Ascending aorta (tissue), 2 donors: ENCODE data around the gene STAC3. TPM values are rescaled to one million over a fixed set of nuclear protein-coding genes. Genes with fewer than 3 reads are reported as not detected.

ENCODE experiments used
- DNase-seq, 2 donors: peaks; one replicate each; pipeline ENCODE4 v3.0.0-alpha.2; 2019; ENCODE audit warnings: low spot score in 2 of 2
- H3K27ac ChIP-seq, 2 donors: fragments of 200-600 bp; sonication (generic); one replicate each; pipeline ENCODE4 v1.5.1; 2016 to 2017; ENCODE audit warnings: mild to moderate bottlenecking in 1 of 2
- H3K27me3 ChIP-seq: fragments of 200-600 bp; sonication (generic); one replicate; pipeline ENCODE4 v1.5.1; 2017
- H3K36me3 ChIP-seq, 2 donors: fragments of 200-600 bp; sonication (generic); one replicate each; pipeline ENCODE4 v1.5.1; 2016
- H3K4me1 ChIP-seq, 2 donors: fragments of 200-600 bp; sonication (generic); one replicate each; pipeline ENCODE4 v1.5.1; 2016 to 2017; ENCODE audit warnings: mild to moderate bottlenecking in 1 of 2
- H3K4me3 ChIP-seq, 2 donors: fragments of 200-600 bp; sonication (generic); one replicate each; pipeline ENCODE4 v1.5.1; 2016 to 2017; ENCODE audit warnings: mild to moderate bottlenecking in 1 of 2
- H3K9me3 ChIP-seq, 2 donors: fragments of 200-600 bp; sonication (generic); one replicate each; pipeline ENCODE4 v1.5.1; 2016
- CTCF ChIP-seq, 3 experiments: fragments of 200-600 bp in 2 of 3; fragments of 450-650 bp in 1 of 3; sonication (generic) in 2 of 3; IDR thresholded peaks; one replicate each; pipeline ENCODE4 v1.5.1; 2016 to 2019; ENCODE audit warnings: antibody characterized with exemption in 3 of 3, mild to moderate bottlenecking in 1 of 3, moderate library complexity in 1 of 3
- intact Hi-C: fragments of 100-400 bp; cut with DNase I; formaldehyde crosslinking; loops from one replicate; pipeline ENCODE4 v1.15.1; 2023
- total RNA-seq: library from RNA; depleted of rRNA; stranded (reverse); fragments of >200 nt; gene quantifications from one replicate; pipeline ENCODE4 v1.1.0, GENCODE V29; 2016

Gene STAC3
- total RNA-seq, 1 donor from 2014 or later: not detected

- no peaks in the 10 kb centered on the region for H3K27me3 ChIP-seq
- no peaks in the 10 kb centered on the region for H3K9me3 ChIP-seq
- H3K4me1 ChIP-seq: no peaks in the 10 kb centered on the region
- H3K36me3 ChIP-seq: peaks cover 32 to 66% of the 10 kb centered on the region in 2 donors
- no peak for TF ChIP-seq CTCF (IDR thresholded peaks at IDR 0.05)
- H3K4me3 ChIP-seq: no peak overlapping the region
- intact Hi-C loops: no loop called here
- DNase-seq: no peak
- no peak overlapping the region for H3K27ac ChIP-seq
These were observed 10.5 kb upstream of the STAC3 start for GRCh38 chr12:57261428-57261865.

- no peaks in the 10 kb centered on the region for H3K27me3 ChIP-seq
- H3K36me3 ChIP-seq: peaks cover 36 to 65% of the 10 kb centered on the region in 2 donors
- no peak overlapping the region for H3K27ac ChIP-seq
- H3K9me3 ChIP-seq: no peaks in the 10 kb centered on the region
- intact Hi-C loops: no loop called here
- TF ChIP-seq CTCF (IDR thresholded peaks at IDR 0.05): no peak
- no peak for DNase-seq
- no peaks in the 10 kb centered on the region for H3K4me1 ChIP-seq
- H3K4me3 ChIP-seq: no peak overlapping the region
These were observed 9.4 kb upstream of the STAC3 start for GRCh38 chr12:57260366-57260765.

DNA sequence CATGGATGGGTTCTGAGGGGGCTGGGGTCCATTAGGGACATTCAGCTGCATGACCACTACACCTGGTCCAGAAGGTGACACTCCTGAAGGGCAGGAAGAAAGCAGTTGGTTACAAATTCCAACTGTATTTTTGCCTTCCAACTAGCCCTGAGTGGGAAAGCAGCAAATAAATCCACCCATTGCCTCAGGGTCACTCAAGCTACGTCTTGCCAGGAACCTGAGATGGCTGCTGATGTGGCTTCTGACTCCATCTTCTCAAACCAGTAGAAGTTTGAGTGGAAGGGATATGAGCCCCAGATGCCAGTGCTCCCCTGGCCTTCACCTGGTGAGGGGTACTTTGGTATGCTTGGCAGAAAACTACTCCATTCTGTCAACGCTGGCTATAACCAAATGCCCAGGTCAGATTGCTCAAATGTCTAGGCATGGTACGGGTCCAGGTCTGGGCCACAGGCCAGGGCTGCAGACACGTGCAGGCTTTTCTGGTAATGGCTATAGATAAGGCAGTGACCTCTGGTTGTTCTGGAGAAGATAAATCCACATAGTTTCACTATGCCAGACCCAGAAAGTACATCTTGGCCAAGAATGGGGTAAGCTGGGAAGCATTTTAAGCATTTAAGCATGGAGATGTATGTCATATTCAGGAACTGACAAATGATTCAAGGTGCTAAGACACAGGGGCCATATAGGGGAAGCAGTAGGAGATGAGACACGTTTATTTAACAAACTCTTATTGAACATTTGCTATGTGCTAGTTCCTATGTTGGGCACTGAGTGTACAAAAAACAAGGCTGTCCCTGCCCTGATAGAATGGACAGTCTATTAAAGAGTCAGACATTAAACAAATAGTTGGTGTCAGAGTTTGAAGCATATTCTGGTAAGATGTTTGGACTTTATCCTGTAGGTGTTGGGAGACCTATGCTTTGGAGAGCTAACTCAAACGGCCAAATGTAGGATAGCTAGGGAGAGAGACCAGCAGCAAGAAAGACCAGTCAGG, 8.3 kb upstream of the STAC3 start:
- intact Hi-C loops: no loop called here
- H3K36me3 ChIP-seq: peaks cover 43 to 72% of the 10 kb centered on the region in 2 donors
- no peak for TF ChIP-seq CTCF (IDR thresholded peaks at IDR 0.05)
- DNase-seq: no peak
- no peaks in the 10 kb centered on the region for H3K9me3 ChIP-seq
- no peaks in the 10 kb centered on the region for H3K27me3 ChIP-seq
- no peak overlapping the region for H3K27ac ChIP-seq
- no peaks in the 10 kb centered on the region for H3K4me1 ChIP-seq
- H3K4me3 ChIP-seq: no peak overlapping the region

- TF ChIP-seq CTCF (IDR thresholded peaks at IDR 0.05): no peak
- no peaks in the 10 kb centered on the region for H3K27me3 ChIP-seq
- intact Hi-C loops: no loop called here
- no peak overlapping the region for H3K27ac ChIP-seq
- H3K4me3 ChIP-seq: no peak overlapping the region
- peaks cover 38 to 59% of the 10 kb centered on the region in 2 donors for H3K36me3 ChIP-seq
- no peaks in the 10 kb centered on the region for H3K4me1 ChIP-seq
- no peak for DNase-seq
- no peaks in the 10 kb centered on the region for H3K9me3 ChIP-seq
These were observed 4.9 kb upstream of the STAC3 start for GRCh38 chr12:57255916-57256315.

- Histone ChIP-seq H3K27me3 (no peaks in the 10 kb centered on the region), H3K36me3 (peaks cover 38 to 49% of the 10 kb centered on the region in 2 donors), H3K27ac (no peak overlapping the region), H3K4me1 (no peaks in the 10 kb centered on the region), H3K9me3 (no peaks in the 10 kb centered on the region), H3K4me3 (no peak overlapping the region)
- DNase-seq: no peak
- intact Hi-C loops: no loop called here
- TF ChIP-seq CTCF (IDR thresholded peaks at IDR 0.05): no peak
These were observed 3.7 kb upstream of the STAC3 start for GRCh38 chr12:57254506-57255280.
